Neural progenitor cell (in vitro differentiated cells): ENCODE results near the gene CCDC70. TPM values are rescaled to one million over a fixed set of nuclear protein-coding genes. Genes with fewer than 3 reads are reported as not detected.
A peak's percentile ranks its signal among the peaks of the same experiment; 100 is the strongest.

Source experiments
- DNase-seq: peaks from one replicate; pipeline ENCODE4 v3.0.0-alpha.2; 2016; ENCODE audit warnings: low spot score
- H2AFZ ChIP-seq: fragments of 200-600 bp; sonication (generic); replicated peaks from 2 replicates; pipeline ENCODE4 v1.6.1; 2016; ENCODE audit warnings: antibody characterized with exemption
- H3F3A ChIP-seq: fragments of 200-600 bp; sonication (generic); 2 replicates; pipeline ENCODE4 v1.6.1; 2016; ENCODE audit warnings: antibody characterized with exemption, low read depth
- H3K27ac ChIP-seq: fragments of 200-600 bp; sonication (generic); 2 replicates; pipeline ENCODE4 v1.5.1; 2016; ENCODE audit warnings: mild to moderate bottlenecking
- H3K27me3 ChIP-seq: fragments of 200-600 bp; sonication (generic); 2 replicates; pipeline ENCODE4 v1.6.1; 2016; ENCODE audit warnings: mild to moderate bottlenecking, moderate library complexity
- H3K36me3 ChIP-seq: fragments of 200-600 bp; sonication (generic); 2 replicates; pipeline ENCODE4 v1.5.1; 2016
- H3K4me1 ChIP-seq: fragments of 200-600 bp; sonication (generic); 2 replicates; pipeline ENCODE4 v1.6.1; 2016; ENCODE audit warnings: mixed run types
- H3K4me2 ChIP-seq: fragments of 200-600 bp; sonication (generic); 2 replicates; pipeline ENCODE4 v1.6.1; 2016
- H3K4me3 ChIP-seq: fragments of 200-600 bp; sonication (generic); 2 replicates; pipeline ENCODE4 v1.5.1; 2016
- H3K79me2 ChIP-seq: fragments of 200-600 bp; sonication (generic); 2 replicates; pipeline ENCODE4 v1.6.1; 2016; ENCODE audit warnings: low read depth
- H3K9ac ChIP-seq: fragments of 200-600 bp; sonication (generic); 2 replicates; pipeline ENCODE4 v1.6.1; 2016
- H3K9me3 ChIP-seq: fragments of 200-600 bp; sonication (generic); 2 replicates; pipeline ENCODE4 v1.5.1; 2016; ENCODE audit warnings: low read depth
- H4K20me1 ChIP-seq: fragments of 200-600 bp; sonication (generic); 2 replicates; pipeline ENCODE4 v1.6.1; 2016; ENCODE audit warnings: low read depth
- H3K27ac Mint-ChIP-seq: 3 replicates; pipeline ENCODE4 v1.8.0; 2021; ENCODE audit warnings: mixed read lengths
- H3K27me3 Mint-ChIP-seq: 2 replicates; pipeline ENCODE4 v1.8.0; 2022; ENCODE audit warnings: low read depth, mild to moderate bottlenecking, inconsistent platforms, moderate library complexity, mixed read lengths; ENCODE audit not compliant: insufficient read depth
- H3K36me3 Mint-ChIP-seq: 3 replicates; pipeline ENCODE4 v1.8.0; 2021; ENCODE audit warnings: mixed read lengths
- H3K4me1 Mint-ChIP-seq: 3 replicates; pipeline ENCODE4 v1.8.0; 2021; ENCODE audit warnings: mixed read lengths
- H3K4me3 Mint-ChIP-seq: 3 replicates; pipeline ENCODE4 v1.8.0; 2021; ENCODE audit warnings: mild to moderate bottlenecking, moderate library complexity, mixed read lengths
- H3K9me3 Mint-ChIP-seq: 3 replicates; pipeline ENCODE4 v1.8.0; 2020; ENCODE audit warnings: mixed read lengths
- CTCF ChIP-seq: fragments of 200-600 bp; sonication (generic); IDR thresholded peaks from 2 replicates; pipeline ENCODE4 v1.5.1; 2017; ENCODE audit warnings: antibody characterized with exemption, mild to moderate bottlenecking
- EZH2 ChIP-seq: fragments of 200-600 bp; sonication (generic); IDR thresholded peaks from 2 replicates; pipeline ENCODE4 v1.6.1; 2017; ENCODE audit warnings: antibody characterized with exemption, mild to moderate bottlenecking, moderate library complexity
- EZH2phosphoT487 ChIP-seq: fragments of 200-600 bp; sonication (generic); IDR thresholded peaks from 2 replicates; pipeline ENCODE4 v1.6.1; 2017; ENCODE audit warnings: antibody characterized with exemption
- total RNA-seq: library from RNA; depleted of rRNA; stranded (reverse); fragments of >200 nt; gene quantifications from 2 replicates; pipeline ENCODE4 v1.2.3, GENCODE V29; 2015; ENCODE audit warnings: low replicate concordance

The CCDC70 gene
- total RNA-seq, 1 donor from 2014 or later, result not detected

- Histone ChIP-seq H3K36me3 (no peaks in the 10 kb centered on the region), H3K9me3 (no peaks in the 10 kb centered on the region), H3F3A (no peaks in the 10 kb centered on the region), H3K4me1 (peaks cover 3% of the 10 kb centered on the region), H3K27me3 (no peaks in the 10 kb centered on the region), H3K27ac (no peak overlapping the region), H3K4me3 (no peak overlapping the region), H3K9ac (no peak overlapping the region), H3K79me2 (no peaks in the 10 kb centered on the region), H2AFZ (peak overlapping the region; percentile 28), H4K20me1 (no peaks in the 10 kb centered on the region), H3K4me2 (no peak overlapping the region)
- Mint-ChIP-seq H3K36me3 (no peaks in the 10 kb centered on the region), H3K4me3 (no peak overlapping the region), H3K27me3 (peaks cover 5% of the 10 kb centered on the region), H3K4me1 (peaks cover 9% of the 10 kb centered on the region), H3K27ac (no peak overlapping the region), H3K9me3 (no peaks in the 10 kb centered on the region)
- no peak for TF ChIP-seq EZH2phosphoT487
- peak; percentile 47 for TF ChIP-seq CTCF
- peak; percentile 48 for DNase-seq
Observed at GRCh38 chr13:51832471-51833152, 29.2 kb upstream of the CCDC70 start.

- H3K9ac ChIP-seq, result no peak overlapping the region
- no peak overlapping the region for H3K27ac ChIP-seq
- H3K36me3 ChIP-seq, result no peaks in the 10 kb centered on the region
- H3K4me1 ChIP-seq, result peaks cover 3% of the 10 kb centered on the region
- no peaks in the 10 kb centered on the region for H3K9me3 ChIP-seq
- no peaks in the 10 kb centered on the region for H4K20me1 ChIP-seq
- no peak overlapping the region for H3K4me3 Mint-ChIP-seq
- no peak overlapping the region for H3K4me3 ChIP-seq
- no peaks in the 10 kb centered on the region for H3K9me3 Mint-ChIP-seq
- H3K27me3 Mint-ChIP-seq, result peaks cover 5% of the 10 kb centered on the region
- H3K27ac Mint-ChIP-seq, result no peak overlapping the region
- no peaks in the 10 kb centered on the region for H3F3A ChIP-seq
- no peaks in the 10 kb centered on the region for H3K27me3 ChIP-seq
- no peaks in the 10 kb centered on the region for H3K36me3 Mint-ChIP-seq
- H3K79me2 ChIP-seq, result no peaks in the 10 kb centered on the region
- peaks cover 13% of the 10 kb centered on the region for H3K4me1 Mint-ChIP-seq
- H2AFZ ChIP-seq, result no peak overlapping the region
- TF ChIP-seq EZH2phosphoT487 (no peak), EZH2 (no peak), CTCF (no peak)
- no peak overlapping the region for H3K4me2 ChIP-seq
- DNase-seq, result no peak
Observed at GRCh38 chr13:51833980-51834379, 27.8 kb upstream of the CCDC70 start.

- Histone ChIP-seq H3K4me2 (no peak overlapping the region), H3K9me3 (no peaks in the 10 kb centered on the region), H3K27me3 (no peaks in the 10 kb centered on the region), H3K27ac (no peak overlapping the region), H3K4me3 (no peak overlapping the region), H3K79me2 (no peaks in the 10 kb centered on the region), H3K4me1 (peaks cover 3% of the 10 kb centered on the region), H3K9ac (no peak overlapping the region), H2AFZ (no peak overlapping the region), H4K20me1 (no peaks in the 10 kb centered on the region), H3K36me3 (no peaks in the 10 kb centered on the region), H3F3A (no peaks in the 10 kb centered on the region)
- Mint-ChIP-seq H3K27me3 (peaks cover 5% of the 10 kb centered on the region), H3K4me1 (peaks cover 13% of the 10 kb centered on the region), H3K9me3 (no peaks in the 10 kb centered on the region), H3K36me3 (no peaks in the 10 kb centered on the region), H3K4me3 (no peak overlapping the region), H3K27ac (peak overlapping the region; percentile 44)
- TF ChIP-seq EZH2phosphoT487 (no peak), EZH2 (no peak)
- peak; percentile 18 for DNase-seq
Observed at GRCh38 chr13:51834581-51835171, 27.1 kb upstream of the CCDC70 start.

GRCh38 chr13:51837016-51837415 is 24.8 kb upstream of the CCDC70 start:
- Histone ChIP-seq H3K4me2 (no peak overlapping the region), H4K20me1 (no peaks in the 10 kb centered on the region), H3K27me3 (no peaks in the 10 kb centered on the region), H3K36me3 (no peaks in the 10 kb centered on the region), H3K4me1 (peaks cover 6% of the 10 kb centered on the region), H3F3A (no peaks in the 10 kb centered on the region), H3K27ac (no peak overlapping the region), H3K9ac (no peak overlapping the region), H3K79me2 (no peaks in the 10 kb centered on the region), H3K9me3 (no peaks in the 10 kb centered on the region), H3K4me3 (no peak overlapping the region), H2AFZ (no peak overlapping the region)
- no peak for TF ChIP-seq CTCF
- no peak for TF ChIP-seq EZH2phosphoT487
- TF ChIP-seq EZH2, result no peak
- Mint-ChIP-seq H3K4me3 (no peak overlapping the region), H3K9me3 (no peaks in the 10 kb centered on the region), H3K4me1 (peaks cover 15% of the 10 kb centered on the region), H3K36me3 (no peaks in the 10 kb centered on the region), H3K27me3 (peaks cover 4% of the 10 kb centered on the region), H3K27ac (peak overlapping the region; percentile 36)
- DNase-seq, result no peak
